Trophoblast cell (in vitro differentiated cells and primary cell): ENCODE results near the gene UBN1.

Experiments
- DNase-seq, 2 donors: peaks; one replicate each; pipeline ENCODE4 v3.0.0-alpha.2; 2016
- H2AFZ ChIP-seq: 2 replicates; pipeline ENCODE4 v1.6.1; 2013; ENCODE audit warnings: low read length, moderate library complexity, mild to moderate bottlenecking; ENCODE audit not compliant: insufficient read depth, poor library complexity
- H2AK5ac ChIP-seq: 2 replicates; pipeline ENCODE4 v1.6.1; 2013; ENCODE audit warnings: mild to moderate bottlenecking, low read length
- H2BK120ac ChIP-seq: 2 replicates; pipeline ENCODE4 v1.6.1; 2013; ENCODE audit warnings: low read length, mild to moderate bottlenecking, moderate library complexity; ENCODE audit not compliant: insufficient read depth, poor library complexity
- H2BK12ac ChIP-seq: 2 replicates; pipeline ENCODE4 v1.6.1; 2013; ENCODE audit warnings: mild to moderate bottlenecking, low read length, moderate library complexity
- H2BK5ac ChIP-seq: 2 replicates; pipeline ENCODE4 v1.6.1; 2013; ENCODE audit warnings: low read length, low read depth, moderate library complexity, mild to moderate bottlenecking; ENCODE audit not compliant: poor library complexity
- H3K14ac ChIP-seq: 2 replicates; pipeline ENCODE4 v1.6.1; 2013; ENCODE audit warnings: mild to moderate bottlenecking, low read length
- H3K18ac ChIP-seq: 2 replicates; pipeline ENCODE4 v1.6.1; 2013; ENCODE audit warnings: mild to moderate bottlenecking, low read length
- H3K23ac ChIP-seq: 2 replicates; pipeline ENCODE4 v1.6.1; 2013; ENCODE audit warnings: low read length
- H3K27ac ChIP-seq: 2 replicates; pipeline ENCODE4 v1.5.1; 2013; ENCODE audit warnings: low read depth, mild to moderate bottlenecking, inconsistent platforms, low read length, moderate library complexity
- H3K27me3 ChIP-seq: 2 replicates; pipeline ENCODE4 v1.6.1; 2013; ENCODE audit warnings: inconsistent platforms, mild to moderate bottlenecking, low read length, moderate library complexity; ENCODE audit not compliant: insufficient read depth
- H3K36me3 ChIP-seq, 2 experiments: 1 replicate in 1 of 2; 2 replicates in 1 of 2; pipeline ENCODE4 v1.6.1; 2013; ENCODE audit warnings: low read length in 2 of 2, mild to moderate bottlenecking in 2 of 2, moderate library complexity in 1 of 2; ENCODE audit not compliant: insufficient read depth in 2 of 2, control insufficient read depth in 1 of 2
- H3K4ac ChIP-seq: 2 replicates; pipeline ENCODE4 v1.6.1; 2013; ENCODE audit warnings: low read depth, mild to moderate bottlenecking, low read length, moderate library complexity
- H3K4me1 ChIP-seq, 2 experiments: 1 replicate in 1 of 2; 2 replicates in 1 of 2; pipeline ENCODE4 v1.6.1; 2013; ENCODE audit warnings: low read length in 2 of 2, mild to moderate bottlenecking in 2 of 2, moderate library complexity in 1 of 2; ENCODE audit not compliant: insufficient read depth in 2 of 2, control insufficient read depth in 1 of 2
- H3K4me2 ChIP-seq: 2 replicates; pipeline ENCODE4 v1.6.1; 2013; ENCODE audit warnings: inconsistent platforms, mild to moderate bottlenecking, low read length, moderate library complexity
- H3K4me3 ChIP-seq: 2 replicates; pipeline ENCODE4 v1.5.1; 2013; ENCODE audit warnings: mild to moderate bottlenecking, low read depth, low read length, inconsistent platforms
- H3K79me1 ChIP-seq: one replicate; pipeline ENCODE4 v1.6.1; 2013; ENCODE audit warnings: low read length
- H3K79me2 ChIP-seq: 2 replicates; pipeline ENCODE4 v1.6.1; 2013; ENCODE audit warnings: low read length, mild to moderate bottlenecking; ENCODE audit not compliant: control insufficient read depth, insufficient read depth, poor library complexity
- H3K9ac ChIP-seq: 2 replicates; pipeline ENCODE4 v1.6.1; 2013; ENCODE audit warnings: mild to moderate bottlenecking, low read length
- H3K9me3 ChIP-seq: 2 replicates; pipeline ENCODE4 v1.6.1; 2013; ENCODE audit warnings: low read depth, mild to moderate bottlenecking, control low read depth, inconsistent platforms, low read length; ENCODE audit not compliant: insufficient read depth
- H4K12ac ChIP-seq: 2 replicates; pipeline ENCODE4 v1.6.1; 2013; ENCODE audit warnings: low read depth, mild to moderate bottlenecking, low read length, moderate library complexity
- H4K8ac ChIP-seq: 2 replicates; pipeline ENCODE4 v1.6.1; 2013; ENCODE audit warnings: low read depth, mild to moderate bottlenecking, low read length, moderate library complexity
- H4K91ac ChIP-seq: one replicate; pipeline ENCODE4 v1.6.1; 2013; ENCODE audit warnings: low read depth, mild to moderate bottlenecking, low read length, moderate library complexity
- WGBS: extraction: QIAGEN DNeasy Blood & Tissue Kit; methylation state at CpG from one replicate; pipeline ENCODE4 v1.1.7; 2013; ENCODE audit warnings: missing lambda C conversion rate; ENCODE audit not compliant: insufficient read length, insufficient coverage; ENCODE audit errors: extremely low coverage; 5-methylcytosine and 5-hydroxymethylcytosine counted together

The UBN1 gene

DNA sequence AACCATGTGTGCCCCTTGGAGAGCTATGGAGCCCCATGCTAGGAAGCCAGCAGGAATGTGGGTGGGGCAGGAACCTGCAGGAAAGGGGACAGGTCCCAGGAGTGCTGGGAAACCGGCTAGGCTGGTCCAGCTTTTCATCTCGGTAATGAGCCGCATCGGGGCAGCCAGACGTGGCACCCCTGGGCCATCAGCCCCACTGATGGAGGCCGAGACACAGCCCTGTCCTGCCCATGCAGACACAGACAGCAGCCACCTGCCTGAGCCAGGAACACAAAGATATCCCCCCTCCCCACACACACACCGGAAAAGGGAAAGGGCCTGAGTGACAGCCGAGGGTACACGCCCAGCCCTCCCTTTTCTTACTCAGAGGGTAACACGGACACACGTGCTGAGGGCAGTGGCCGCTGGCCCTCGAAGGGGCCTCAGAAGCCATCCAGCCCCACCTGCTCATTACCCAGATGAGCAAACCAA lies 71.5 kb downstream of the UBN1 start:
- H3K36me3 ChIP-seq = no peaks in the 10 kb centered on the region
- H2BK120ac ChIP-seq = no peak overlapping the region
- no peaks in the 10 kb centered on the region for H3K79me1 ChIP-seq
- WGBS = no CpG with 5 or more reads among the region's 13 CpGs
- no peak overlapping the region for H3K23ac ChIP-seq
- H4K91ac ChIP-seq = peak overlapping the region; percentile 40
- no peak overlapping the region for H3K4ac ChIP-seq
- H2AFZ ChIP-seq = peak overlapping the region; percentile 5
- H3K9ac ChIP-seq = no peak overlapping the region
- H3K4me1 ChIP-seq = peaks cover 6 to 11% of the 10 kb centered on the region in 2 experiments
- H2AK5ac ChIP-seq = no peak overlapping the region
- no peaks in the 10 kb centered on the region for H3K9me3 ChIP-seq
- H3K4me2 ChIP-seq = no peak overlapping the region
- H3K27ac ChIP-seq = no peak overlapping the region
- peak overlapping the region; percentile 23 for H4K8ac ChIP-seq
- no peak overlapping the region for H3K4me3 ChIP-seq
- H3K79me2 ChIP-seq = no peaks in the 10 kb centered on the region
- H4K12ac ChIP-seq = no peak overlapping the region
- no peak overlapping the region for H2BK5ac ChIP-seq
- peak in 1 of 2 donors; percentile 41 for DNase-seq
- no peak overlapping the region for H3K18ac ChIP-seq
- no peak overlapping the region for H2BK12ac ChIP-seq
- no peaks in the 10 kb centered on the region for H3K27me3 ChIP-seq
- no peak overlapping the region for H3K14ac ChIP-seq

GRCh38 chr16:4920826-4921225 lies 73.5 kb downstream of the UBN1 start:
- no peak overlapping the region for H3K18ac ChIP-seq
- WGBS = no CpG with 5 or more reads among the region's 5 CpGs
- H4K91ac ChIP-seq = no peak overlapping the region
- H2AK5ac ChIP-seq = no peak overlapping the region
- no peak overlapping the region for H3K4ac ChIP-seq
- DNase-seq = no peak
- H3K4me2 ChIP-seq = no peak overlapping the region
- H3K27me3 ChIP-seq = no peaks in the 10 kb centered on the region
- no peak overlapping the region for H3K23ac ChIP-seq
- H3K36me3 ChIP-seq = no peaks in the 10 kb centered on the region
- H4K8ac ChIP-seq = no peak overlapping the region
- no peak overlapping the region for H3K9ac ChIP-seq
- H2BK5ac ChIP-seq = no peak overlapping the region
- no peaks in the 10 kb centered on the region for H3K79me2 ChIP-seq
- no peak overlapping the region for H3K14ac ChIP-seq
- no peak overlapping the region for H2AFZ ChIP-seq
- H4K12ac ChIP-seq = no peak overlapping the region
- H3K27ac ChIP-seq = no peak overlapping the region
- no peaks in the 10 kb centered on the region for H3K79me1 ChIP-seq
- no peak overlapping the region for H3K4me3 ChIP-seq
- no peak overlapping the region for H2BK12ac ChIP-seq
- no peak overlapping the region for H2BK120ac ChIP-seq
- no peaks in the 10 kb centered on the region for H3K9me3 ChIP-seq
- H3K4me1 ChIP-seq = peaks cover 14 to 16% of the 10 kb centered on the region in 2 experiments

- Histone ChIP-seq H3K27ac (no peak overlapping the region), H3K4me2 (no peak overlapping the region), H3K4me1 (peaks cover 14 to 16% of the 10 kb centered on the region in 2 experiments), H3K18ac (no peak overlapping the region), H3K4ac (no peak overlapping the region), H2AFZ (no peak overlapping the region), H3K79me2 (no peaks in the 10 kb centered on the region), H4K91ac (no peak overlapping the region), H4K12ac (no peak overlapping the region), H3K9ac (no peak overlapping the region), H3K4me3 (no peak overlapping the region), H2BK5ac (no peak overlapping the region), H3K9me3 (peaks cover 1% of the 10 kb centered on the region), H2BK12ac (no peak overlapping the region), H3K27me3 (no peaks in the 10 kb centered on the region), H2BK120ac (no peak overlapping the region), H3K14ac (no peak overlapping the region), H3K79me1 (no peaks in the 10 kb centered on the region), H4K8ac (no peak overlapping the region), H3K36me3 (no peaks in the 10 kb centered on the region), H3K23ac (no peak overlapping the region), H2AK5ac (no peak overlapping the region)
- no CpG with 5 or more reads among the region's 18 CpGs for WGBS
- no peak for DNase-seq
Observed at GRCh38 chr16:4922721-4923342, 75.6 kb downstream of the UBN1 start.

DNA sequence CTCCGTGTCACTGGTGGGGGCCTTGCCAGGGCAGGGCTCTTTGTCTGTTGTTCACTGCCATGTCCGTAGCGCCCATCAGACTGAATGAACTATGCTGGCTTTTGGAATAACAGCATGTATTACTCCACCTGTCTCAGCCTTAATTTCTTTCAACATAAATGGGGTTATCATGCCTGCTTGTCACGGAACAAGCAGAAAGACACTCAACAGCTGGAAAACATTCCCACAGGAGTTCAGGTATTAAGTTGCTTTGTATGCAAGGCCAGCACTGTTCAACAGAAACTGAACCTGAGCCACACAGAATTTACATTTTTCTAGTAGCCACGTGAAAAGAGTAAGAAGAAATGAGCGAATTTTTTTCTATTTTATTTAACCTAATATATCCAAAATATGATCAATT lies 76.6 kb downstream of the UBN1 start:
- H3K4me1 ChIP-seq = peaks cover 11 to 12% of the 10 kb centered on the region in 2 experiments
- peaks cover 1% of the 10 kb centered on the region for H3K9me3 ChIP-seq
- H3K9ac ChIP-seq = no peak overlapping the region
- H4K12ac ChIP-seq = no peak overlapping the region
- no peak overlapping the region for H2AFZ ChIP-seq
- H4K8ac ChIP-seq = no peak overlapping the region
- H3K79me2 ChIP-seq = no peaks in the 10 kb centered on the region
- DNase-seq = no peak
- H3K4me3 ChIP-seq = no peak overlapping the region
- no peak overlapping the region for H3K23ac ChIP-seq
- no peak overlapping the region for H2BK12ac ChIP-seq
- H2BK5ac ChIP-seq = no peak overlapping the region
- no peak overlapping the region for H3K4ac ChIP-seq
- no peaks in the 10 kb centered on the region for H3K36me3 ChIP-seq
- no peak overlapping the region for H3K27ac ChIP-seq
- H3K27me3 ChIP-seq = no peaks in the 10 kb centered on the region
- H3K4me2 ChIP-seq = no peak overlapping the region
- no peak overlapping the region for H2BK120ac ChIP-seq
- H3K18ac ChIP-seq = no peak overlapping the region
- WGBS = no CpG with 5 or more reads among the region's 6 CpGs
- no peak overlapping the region for H3K14ac ChIP-seq
- H2AK5ac ChIP-seq = no peak overlapping the region
- no peak overlapping the region for H4K91ac ChIP-seq
- no peaks in the 10 kb centered on the region for H3K79me1 ChIP-seq
